HG02798 (cell line): Measurements from ENCODE around the gene SLC22A9.

ENCODE experiments used
- ATAC-seq: cut with Tn5 transposase; IDR thresholded peaks from one replicate; pipeline ENCODE4 v1.9.1; 2021; ENCODE audit warnings: mild to moderate bottlenecking; ENCODE audit not compliant: unreplicated experiment, poor library complexity

Gene SLC22A9

DNA sequence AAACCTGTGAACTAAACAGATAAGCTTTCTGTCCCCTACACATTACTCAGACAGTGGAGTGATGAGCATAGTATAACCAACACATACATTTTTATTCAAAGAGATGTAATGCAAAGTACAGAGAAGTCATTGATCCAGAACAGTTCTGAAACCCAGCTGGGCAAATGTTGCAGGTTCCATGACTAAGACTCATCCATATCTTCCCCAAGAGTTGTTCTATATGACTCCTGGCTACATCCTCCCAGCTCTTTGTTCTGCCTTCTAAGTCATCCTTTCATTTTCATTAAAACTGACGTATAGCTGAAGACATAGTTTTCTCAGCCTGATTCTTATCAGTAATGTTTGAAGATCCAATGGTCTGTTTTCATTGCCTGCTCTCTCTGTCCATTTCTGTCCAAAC, 74.1 kb downstream of the SLC22A9 start:
- no peak for ATAC-seq

DNA sequence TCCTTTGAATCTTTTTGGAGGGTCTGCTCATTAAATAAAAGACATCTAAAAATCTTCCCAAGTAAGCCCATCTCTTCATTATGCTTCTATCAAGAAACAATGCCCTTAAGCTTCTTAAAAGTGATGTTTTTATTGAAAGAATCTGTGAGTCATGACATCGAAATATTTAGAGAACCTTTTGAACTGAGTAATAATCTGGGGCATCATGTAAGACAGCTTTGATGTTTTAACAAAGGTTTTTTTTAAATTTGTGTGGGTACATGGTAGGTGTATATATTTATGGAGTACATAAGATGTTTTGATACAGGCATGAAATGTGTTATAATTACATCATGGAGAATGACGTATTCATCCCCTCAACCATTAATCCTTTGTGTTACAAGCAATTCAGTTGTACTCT, 74.6 kb downstream of the SLC22A9 start:
- no peak for ATAC-seq

DNA sequence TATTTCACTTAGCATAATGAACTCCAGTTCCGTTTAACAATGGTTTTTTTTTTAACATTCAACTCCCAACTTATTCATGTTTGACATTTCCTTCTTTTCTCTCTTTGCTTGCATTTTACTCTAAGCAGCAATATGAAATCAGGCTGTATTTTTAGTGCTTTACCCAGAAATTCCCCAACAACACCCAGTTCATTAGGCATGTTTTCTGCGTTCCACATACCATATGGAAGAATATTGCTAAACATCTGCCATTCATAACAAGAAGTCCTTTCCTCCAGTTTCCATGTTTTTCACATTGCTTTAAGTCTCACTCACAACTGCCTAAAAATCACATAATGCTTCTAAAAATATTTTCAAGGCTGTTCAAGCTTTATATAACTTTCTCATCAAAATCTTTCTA, 75.5 kb downstream of the SLC22A9 start:
- ATAC-seq: no peak

DNA sequence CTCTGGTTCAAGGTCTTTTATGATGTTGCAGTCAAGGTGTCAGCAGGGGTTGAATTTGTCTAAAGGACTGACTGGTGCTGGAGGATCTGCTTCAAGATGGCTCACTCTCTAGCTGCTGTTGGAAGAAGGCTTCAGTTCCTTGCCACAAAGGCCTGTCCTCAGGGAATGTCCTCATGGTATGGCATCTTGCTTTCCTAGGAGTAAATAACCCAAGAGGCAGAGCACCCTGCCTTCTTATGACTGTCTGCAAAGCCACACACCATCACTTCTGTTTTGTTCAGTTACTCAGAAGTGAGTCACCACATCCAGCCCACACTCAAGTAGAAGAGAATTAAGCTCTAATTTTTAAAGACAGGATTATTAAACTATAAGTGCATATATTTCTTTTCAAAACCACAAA, 76.1 kb downstream of the SLC22A9 start:
- ATAC-seq: no peak

DNA sequence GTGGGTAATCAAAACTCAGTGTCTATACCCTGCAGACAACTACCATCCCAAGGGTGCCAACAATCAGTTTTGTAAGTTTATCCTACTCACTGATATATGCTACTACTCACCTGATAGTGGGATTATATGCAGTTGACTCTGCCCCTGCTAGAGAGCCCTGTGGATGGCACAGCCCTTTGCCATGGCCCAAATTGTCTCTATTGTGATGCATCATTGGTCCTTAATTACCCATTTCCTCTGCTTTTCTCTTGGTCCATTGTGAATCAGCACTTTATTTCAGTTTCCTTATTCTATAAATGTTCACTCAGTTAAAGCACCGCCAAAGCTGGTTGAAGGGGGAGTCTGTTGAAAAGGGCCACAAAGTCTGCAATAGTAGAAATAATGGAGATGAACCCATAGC, 79.1 kb downstream of the SLC22A9 start:
- ATAC-seq: no peak

DNA sequence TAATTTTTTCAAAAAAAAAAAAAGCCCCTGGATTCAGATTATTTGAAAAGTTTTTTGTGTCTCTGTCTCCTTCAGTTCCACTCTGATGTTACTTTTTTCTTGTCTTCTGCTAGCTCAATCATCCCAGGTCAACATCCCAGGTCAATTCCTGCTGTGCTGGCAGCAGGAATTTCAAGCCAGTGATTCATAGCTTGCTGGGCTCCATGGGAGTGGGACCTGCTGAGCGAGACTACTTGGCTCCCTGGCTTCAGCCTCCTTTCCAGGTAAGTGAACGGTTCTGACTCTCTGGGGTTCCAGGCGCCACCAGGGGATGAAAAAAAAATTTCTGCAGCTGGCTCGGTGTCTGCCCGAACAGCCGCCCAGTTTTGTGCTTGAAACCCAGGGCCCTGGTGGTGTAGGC, 90.0 kb downstream of the SLC22A9 start:
- ATAC-seq: no peak
